Stimulated activated CD4-positive, alpha-beta T cell treated with anti-CD3 and anti-CD28 coated beads, Interleukin-2, amount 100 ng/mL, for 48 hours (primary cell): ENCODE data around the gene SMC2.
A peak's percentile ranks its signal among the peaks of the same experiment; 100 is the strongest.

Source experiments
- DNase-seq, 2 donors: peaks; one replicate each; pipeline ENCODE4 v3.0.0-alpha.2; 2020

SMC2 gene

DNA sequence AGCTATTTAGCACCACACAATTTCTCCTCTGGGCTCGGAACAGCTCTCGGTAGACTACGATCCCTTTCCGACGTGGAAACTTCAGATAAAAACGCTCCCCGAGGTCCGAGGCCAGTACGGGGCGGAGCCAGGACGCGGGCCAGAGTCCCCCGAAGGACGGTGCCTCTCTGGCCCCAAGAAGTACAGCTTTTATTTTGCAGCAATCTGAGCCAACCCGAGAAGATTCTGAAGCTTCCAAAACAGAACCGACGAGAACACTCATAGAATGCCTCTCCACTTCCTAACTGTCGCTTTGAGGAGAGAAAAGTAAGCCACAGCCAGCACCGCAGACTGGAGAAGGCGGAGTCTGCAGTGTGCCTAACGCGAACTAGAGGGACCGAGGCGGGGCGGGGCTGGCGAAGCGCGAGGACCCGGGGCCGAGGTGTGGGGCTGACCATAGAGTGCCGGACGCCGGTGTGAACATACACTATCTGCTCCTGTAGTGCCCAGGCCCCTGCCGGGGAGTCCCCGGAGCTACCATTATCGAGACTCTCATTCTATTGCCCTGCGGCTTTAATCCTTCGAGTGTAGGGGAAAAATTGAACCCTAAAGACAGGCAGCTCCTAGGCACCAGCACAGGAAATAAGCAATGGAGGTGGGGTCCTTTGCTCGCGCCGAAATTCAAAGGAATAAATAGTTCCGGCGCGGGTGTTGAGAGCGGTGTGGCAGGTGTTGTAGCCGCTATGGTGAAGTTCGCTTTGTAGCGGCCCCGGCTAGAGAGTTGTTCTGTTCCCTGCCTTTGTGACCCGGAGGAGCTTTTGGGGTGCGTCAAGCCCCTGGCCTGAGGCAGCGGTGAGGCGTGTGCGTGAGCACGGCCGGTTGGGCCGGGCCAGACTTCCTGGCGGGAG lies at the start of gene SMC2:
SMC2 (plus strand) TSS at position 663 of the 887 bp plus-strand sequence. CDS start 1,076 bp downstream, outside the sequence.
- peak; percentile 85 to 90 for DNase-seq

DNA sequence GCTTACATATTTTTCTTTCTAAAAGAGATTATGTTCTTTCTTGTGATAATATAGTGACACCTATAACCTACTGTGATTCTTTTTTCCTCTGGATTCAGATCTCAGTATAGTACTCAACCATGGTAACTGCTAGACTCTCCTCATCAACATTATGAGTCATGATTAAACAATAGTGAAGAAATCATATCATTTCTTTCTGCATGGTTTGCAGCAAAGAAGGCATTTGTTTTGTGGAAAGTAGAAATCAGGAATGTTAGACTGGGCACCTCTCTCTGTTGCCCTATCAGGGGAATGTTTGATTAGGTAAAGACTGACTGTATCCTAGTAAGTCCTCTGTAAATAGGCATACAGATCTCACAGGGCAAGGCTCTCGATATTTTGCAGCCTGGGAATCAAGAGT lies 25.6 kb upstream of the SMC2 start:
- no peak for DNase-seq

DNA sequence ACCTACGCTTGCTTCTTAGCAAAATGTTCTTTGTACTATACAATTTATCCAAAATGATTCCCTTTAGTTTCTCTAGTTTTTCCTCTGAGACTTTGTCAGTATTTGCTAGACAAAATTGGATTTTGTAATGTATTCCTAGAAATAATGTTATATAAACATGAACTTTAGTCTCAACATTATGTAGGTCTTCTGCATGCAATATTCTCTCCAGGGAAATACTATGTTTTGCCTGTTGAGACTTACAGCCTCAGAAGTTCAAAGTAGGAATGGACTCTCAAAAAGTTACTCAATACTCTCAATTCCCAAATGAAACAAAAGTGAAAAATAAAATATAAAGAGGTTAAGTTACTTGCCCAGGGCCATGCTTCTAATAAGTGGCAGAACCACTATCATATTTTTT lies 24.8 kb upstream of the SMC2 start:
- DNase-seq = no peak

DNA sequence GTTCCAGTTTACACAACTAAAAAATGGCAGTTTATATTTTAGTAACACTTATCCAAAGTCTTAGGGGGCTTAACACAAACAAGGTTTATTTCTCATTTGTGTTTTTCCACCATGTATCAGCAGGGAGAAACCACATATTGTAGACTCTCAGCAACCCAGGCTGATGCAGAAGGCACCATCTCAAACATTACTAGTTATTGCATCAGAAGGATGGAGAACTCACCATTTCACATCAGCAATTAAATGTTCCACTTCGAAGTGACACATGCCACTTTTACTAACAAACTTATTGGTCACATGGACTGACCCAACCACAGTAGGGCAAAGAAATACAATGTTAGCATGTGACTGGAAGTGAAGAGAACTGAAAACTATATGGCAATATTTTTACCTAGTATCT lies 22.5 kb upstream of the SMC2 start:
- DNase-seq = no peak

DNA sequence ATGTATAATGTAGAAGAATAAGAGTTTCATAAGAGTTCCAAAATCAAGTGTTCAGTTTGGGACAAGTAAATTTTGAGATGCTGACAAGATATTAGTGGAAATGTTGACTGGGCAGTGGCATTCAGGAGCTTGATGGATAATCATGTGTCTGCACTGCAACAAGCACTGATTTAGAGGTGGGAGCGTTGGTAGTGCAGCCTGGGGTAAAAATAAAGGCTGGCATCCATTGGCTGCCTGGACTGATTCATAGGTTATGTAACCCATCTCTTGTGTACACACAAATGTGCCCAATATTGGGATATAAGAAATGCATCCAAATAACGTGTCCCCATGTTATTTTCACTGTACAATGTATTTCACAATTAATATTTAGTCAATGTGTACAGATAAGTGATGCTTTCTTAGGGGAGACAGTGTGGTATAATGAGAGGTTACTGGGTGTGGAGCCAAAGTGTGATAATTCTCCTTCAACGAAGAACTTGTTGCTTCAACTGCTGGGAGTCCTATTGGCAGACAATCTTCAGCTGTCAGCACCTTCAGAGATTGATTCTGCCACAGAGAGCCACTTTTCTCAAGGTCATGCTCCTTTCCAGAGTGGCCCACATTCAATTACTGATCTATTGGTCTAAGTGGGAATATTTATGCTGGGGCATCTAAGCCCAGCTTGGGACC lies 20.9 kb upstream of the SMC2 start:
- DNase-seq = no peak

DNA sequence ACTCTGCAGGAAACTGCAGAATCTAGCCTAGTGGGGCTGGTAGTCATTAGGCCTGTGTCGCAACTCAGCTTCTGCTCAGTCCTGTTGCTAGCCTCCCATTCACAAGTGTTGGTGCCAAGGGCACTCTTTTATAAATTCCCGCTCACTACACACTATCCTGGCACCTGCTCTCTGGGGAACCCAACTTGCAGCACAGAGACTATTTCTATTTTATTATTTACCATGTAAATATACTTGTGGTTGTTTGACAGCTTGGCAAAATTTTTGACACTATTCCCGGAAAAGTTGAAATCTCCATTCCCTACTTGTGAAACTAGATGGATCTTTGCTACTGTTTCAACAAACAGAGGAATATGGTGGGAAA lies 20.4 kb upstream of the SMC2 start:
- no peak for DNase-seq

DNA sequence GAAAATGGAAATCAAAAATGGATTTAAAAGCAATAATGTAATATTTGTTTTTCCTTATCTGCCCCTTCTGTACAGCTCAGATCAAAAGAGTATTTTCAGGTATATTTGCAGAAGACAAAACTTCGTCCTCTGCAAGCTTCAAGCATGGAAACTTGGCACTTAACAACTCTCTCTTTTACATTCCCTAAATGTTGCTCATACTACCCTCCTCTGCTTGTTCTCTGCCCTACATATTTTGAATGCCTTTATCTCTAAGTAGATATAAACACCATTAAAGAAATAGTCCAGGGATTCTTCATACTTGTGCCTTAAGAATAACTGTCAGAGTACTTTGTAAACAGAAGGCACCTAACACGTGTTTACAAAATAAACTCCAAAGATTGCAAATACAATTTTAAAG lies 19.2 kb upstream of the SMC2 start:
- no peak for DNase-seq

DNA sequence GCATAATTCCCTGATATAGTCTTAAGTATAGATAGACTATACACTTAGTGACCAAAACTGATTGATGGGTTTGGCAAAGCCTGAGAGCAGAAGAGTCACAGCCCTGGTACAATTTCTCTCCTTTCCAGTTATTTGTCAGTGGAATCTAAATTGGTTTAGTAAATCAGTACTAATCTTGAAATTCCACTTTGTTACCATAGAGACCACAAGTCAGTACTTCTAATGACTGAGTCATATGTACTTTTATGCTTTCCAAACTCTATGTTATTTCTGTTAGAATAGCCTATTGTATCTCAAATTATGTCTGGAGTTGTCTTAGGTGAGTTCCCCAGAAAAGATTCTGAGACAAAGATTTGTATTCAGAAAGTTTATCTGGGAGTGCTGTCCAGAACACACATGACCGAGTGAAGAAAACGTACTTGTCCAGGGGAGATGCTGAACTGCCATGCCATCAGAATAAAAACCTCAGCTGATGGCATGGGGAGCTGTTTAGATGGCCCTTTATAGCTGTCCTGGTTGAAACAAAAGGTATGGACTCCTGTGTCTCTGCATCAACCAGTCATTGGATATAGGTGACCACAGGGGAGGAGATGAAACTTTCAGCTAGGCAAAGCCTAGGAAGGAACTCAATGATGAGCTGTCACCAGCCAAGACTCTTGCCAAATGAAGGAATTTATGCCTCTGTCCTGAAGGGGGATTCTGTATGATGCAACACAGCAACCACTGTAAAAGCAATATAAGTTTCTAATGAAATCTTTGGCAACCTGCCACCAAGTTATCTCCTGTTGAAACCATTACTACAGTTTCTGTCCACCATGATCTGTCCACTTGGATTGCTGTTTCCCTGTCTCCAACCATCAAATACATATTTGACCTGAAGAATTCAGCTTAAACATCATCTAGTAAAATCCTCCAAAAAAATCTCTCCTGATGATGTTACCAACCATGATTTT lies 18.0 kb upstream of the SMC2 start:
- DNase-seq = no peak

DNA sequence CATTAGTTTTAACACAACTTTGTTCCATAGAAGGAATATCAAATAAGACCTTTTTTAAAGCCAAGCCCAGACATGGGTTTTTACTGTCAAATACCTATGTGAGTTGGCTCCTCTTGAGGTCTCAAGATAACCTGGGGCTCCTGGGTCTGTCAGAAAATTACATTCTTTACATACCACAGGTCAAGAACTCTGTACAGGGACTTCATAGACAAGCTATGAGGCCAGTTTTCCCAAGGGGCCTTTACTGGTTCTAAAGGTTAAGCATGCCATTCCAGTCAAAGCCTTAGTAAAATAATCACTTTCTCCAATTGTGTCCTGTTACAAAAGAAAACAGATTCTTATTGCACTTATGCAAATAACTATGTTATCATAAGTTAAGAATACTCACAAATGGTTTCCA lies 15.5 kb upstream of the SMC2 start:
- no peak for DNase-seq

DNA sequence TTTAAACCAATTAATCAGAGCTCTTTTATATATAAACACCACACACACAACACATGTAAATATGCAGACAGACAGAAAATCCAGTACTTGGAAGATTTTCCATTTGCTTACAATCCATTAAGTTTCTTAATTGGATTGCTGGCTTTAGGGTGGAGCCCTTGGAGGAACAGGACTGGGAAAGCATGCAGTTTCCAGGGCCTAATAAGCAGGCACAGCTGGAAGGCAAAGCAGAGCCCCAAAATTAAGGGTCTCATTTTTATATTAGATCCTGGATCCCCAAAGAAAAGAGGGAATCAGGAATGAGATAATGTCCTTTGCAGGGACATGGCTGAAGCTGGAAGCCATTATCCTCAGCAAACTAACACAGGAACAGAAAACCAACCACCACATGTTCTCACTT lies 13.1 kb upstream of the SMC2 start:
- no peak for DNase-seq

DNA sequence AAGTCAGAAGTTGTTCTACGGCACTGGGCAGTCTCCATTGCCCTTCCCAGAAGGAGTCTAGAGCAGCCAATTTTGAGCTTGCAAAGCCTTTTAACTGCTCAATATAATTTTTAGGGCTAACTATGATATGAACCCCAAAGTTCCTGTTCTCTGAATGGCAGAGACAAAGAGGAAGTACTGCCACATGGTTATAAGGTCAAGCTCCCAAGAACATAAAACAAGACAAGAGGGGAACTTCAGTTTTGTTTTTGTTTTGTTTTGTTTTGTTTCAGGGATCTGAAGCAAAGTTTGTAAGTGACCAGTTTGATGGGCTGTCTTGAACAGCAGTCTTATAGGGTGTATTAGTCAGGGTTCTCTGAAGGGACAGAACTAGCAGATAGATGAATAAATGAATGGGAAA lies 11.9 kb upstream of the SMC2 start:
- no peak for DNase-seq

DNA sequence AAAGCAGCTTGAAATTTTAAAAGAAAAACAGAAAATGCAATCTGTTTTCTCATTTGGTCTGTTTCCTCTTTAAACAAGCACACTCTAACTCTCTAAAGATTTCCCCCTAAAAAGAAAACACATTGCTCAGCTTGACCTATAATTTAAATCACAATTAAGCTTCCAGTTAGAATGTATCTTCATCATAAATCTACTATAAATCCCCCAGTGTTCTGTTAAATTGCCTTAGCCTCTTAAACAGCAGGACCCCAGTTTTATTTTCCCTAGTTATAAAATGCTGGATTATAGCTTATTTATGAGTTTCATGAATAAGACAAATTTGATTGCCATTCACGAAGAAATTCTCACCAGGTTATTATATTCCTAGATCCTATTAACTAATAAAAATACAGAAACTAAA lies 8.6 kb upstream of the SMC2 start:
- no peak for DNase-seq

DNA sequence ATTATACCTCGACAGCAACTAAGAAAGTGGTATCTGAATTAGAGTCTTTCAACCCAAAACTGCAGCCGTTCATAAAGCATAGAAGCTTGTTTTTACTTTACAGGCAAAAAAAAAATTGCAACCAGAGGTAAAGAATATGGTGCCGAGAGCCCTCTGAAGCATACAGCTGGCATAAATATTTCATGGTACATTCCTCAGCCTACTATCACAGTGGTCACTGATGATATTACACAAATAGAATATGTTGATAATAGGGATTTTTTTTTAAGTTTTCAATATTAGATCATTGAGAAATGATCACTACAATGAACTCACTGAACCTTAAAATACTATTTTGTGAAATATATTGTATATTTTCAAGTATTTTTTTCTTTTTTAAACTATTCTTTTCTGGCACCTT lies 6.2 kb upstream of the SMC2 start:
- DNase-seq = no peak

DNA sequence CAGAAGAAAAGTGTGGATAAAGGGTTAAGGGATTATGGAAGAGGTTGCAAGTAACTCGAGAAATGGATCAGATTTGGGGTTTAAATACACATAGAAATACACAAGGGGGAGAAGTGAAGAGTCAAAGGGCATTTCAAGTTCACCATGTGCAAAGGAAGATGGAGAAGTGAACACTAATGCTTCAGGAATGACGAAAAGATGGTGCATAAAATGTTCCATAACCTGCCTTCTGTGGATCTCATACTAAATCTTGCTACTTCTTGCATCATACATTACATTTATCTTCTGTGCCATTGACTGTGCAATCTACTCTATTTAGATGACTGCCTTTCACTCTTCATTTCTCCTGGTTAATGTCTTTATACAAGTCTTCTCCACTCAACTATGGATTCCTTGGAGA lies 5.7 kb upstream of the SMC2 start:
- no peak for DNase-seq

DNA sequence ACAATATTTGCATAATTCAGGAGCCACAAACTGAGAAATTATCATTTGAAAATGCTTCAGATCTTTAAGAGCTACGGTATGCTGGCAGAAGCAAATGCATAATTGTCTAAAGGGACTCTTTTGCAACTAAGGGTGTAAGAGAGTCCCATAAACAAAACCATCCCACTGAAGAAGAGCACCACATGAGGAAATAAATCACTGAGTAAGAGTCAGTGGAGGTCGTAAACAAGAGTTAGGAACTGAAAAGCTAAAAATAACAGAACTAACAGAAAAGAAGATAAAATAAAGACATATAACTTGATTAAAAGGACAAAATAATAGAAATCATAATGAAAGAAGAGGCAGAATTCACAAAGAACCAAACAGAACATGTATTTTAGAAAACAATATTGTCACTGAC lies 3.5 kb upstream of the SMC2 start:
- no peak for DNase-seq

DNA sequence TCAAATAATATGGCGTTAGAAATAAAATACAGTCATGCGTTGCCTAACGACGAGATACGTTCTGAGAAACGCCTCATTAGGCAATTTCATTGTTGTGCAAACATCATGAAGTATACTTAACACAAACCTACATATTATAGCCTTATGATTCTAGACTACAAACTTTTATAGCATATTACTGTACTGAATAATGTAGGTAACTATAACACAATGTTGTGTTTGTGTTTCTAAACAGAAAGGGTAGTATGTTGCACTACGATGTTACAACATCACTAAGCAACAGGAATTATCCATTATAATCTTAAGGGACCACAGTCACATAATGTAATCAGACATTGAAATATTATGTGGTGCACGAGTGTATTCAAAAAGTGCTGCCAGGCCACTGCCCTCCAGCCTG lies 3.0 kb upstream of the SMC2 start:
- no peak for DNase-seq

DNA sequence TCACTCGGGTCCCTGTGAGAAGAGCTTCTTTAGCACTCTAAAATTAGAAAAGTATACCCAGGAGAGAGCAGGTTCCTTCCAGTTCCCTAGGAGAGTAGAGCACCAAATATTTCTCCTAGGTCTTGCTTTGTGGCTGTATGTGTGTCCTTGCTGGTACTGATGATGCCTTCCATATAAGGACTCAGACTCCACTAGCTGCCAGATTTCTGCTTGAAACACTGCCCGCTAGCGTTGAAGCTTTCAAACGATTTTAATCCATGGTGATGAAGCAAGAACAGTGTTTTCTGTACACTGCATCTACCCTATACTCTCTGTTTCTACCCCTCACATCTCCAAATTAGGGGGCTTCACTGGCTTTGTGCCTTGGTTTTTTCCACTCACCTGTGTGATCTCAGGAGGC lies 2.4 kb upstream of the SMC2 start:
- DNase-seq = peak in 1 of 2 donors; percentile 6

DNA sequence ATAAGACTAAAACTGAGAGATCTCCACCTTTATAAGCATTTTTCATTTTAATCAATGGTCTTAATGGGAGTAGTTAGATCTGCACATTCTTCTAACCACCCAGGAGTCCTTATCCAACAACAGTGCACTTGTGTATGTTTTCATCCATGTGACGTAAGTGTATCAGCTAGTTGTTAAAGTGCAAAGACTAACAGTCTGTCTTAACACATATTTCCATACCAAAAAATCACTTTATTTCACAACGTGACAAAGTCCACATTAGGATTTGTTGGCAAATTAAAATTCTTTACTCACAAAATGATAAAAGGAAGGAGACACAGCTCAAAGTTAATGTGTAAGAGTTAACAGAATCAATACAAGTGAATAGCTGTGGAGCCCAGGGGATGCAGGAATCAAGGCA lies 1.9 kb upstream of the SMC2 start:
- DNase-seq = no peak

DNA sequence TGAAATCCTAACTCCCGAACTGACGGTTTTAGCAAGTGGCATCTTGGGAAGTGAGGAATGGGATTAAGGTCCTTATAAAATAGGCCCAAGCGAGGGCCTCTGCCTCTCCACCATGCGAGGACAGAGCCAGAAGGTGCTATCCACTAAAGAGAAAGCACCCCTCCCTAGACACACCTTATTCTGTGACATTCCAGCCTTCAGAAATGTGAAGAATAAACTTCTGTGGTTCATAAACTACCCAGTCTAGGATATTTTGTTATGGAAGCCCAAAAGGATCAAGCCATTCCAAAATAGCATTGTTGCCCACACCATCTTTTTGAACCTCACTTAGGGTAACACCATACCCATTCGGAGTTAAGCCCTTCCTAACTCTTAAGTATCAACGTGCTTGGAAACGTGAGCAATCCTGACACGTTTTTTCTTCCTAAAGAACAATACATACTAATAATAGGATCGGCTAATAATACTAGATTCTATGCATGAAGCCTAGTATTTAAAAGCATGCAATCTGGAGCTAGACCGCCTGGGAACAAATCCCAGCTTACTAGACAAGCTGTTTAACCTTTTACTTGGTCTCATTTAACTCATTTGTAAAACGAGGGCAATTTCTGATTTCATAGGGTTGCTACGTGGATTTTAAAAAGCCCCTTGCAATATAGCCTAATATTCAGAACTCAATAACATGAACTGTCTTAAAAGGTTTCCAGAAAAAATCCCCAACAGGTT lies 1.1 kb upstream of the SMC2 start:
- DNase-seq = no peak

DNA sequence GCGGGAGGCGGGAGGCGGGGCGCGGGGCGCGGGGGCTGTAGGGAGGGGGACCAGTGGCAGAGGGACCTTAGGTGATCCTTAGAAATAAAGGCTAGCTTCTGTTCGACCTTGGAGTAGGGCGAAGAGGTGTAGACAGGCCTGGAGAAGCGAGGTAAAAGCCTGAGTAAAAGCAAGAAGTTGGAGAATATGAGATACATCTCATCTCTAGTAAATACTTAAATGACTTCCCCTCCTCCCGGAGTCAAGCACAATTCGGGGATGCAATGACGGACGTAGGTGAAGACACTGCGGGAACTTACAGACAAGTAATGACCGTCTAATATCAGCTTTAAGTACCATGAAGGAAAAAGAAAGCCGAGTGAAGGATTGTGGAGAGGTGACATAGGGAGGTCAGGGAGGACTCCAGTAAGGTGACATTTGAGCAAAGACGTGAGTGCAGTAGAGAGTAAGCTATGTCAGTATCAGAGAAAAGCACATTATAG lies 466 bp downstream of the SMC2 start:
- DNase-seq = peak in 1 of 2 donors; percentile 3

DNA sequence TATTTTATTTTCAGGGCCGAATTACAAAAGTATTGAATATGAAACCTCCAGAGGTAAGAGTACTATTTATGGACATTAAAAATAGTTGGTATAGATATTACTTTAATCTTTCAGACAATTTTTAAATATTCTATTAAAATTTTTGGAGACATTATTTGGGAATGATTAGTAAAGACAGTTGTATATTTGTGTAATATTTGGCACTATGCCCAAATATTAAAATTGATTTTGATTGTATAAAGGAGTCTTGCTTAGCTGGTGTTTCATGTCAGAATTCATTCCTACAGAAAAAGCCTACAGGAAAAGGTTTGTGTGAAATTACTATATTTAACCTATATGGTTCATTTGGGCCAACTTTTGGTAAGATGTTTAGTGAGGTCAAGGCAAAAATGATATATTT lies 5.5 kb downstream of the SMC2 start:
- DNase-seq = no peak

DNA sequence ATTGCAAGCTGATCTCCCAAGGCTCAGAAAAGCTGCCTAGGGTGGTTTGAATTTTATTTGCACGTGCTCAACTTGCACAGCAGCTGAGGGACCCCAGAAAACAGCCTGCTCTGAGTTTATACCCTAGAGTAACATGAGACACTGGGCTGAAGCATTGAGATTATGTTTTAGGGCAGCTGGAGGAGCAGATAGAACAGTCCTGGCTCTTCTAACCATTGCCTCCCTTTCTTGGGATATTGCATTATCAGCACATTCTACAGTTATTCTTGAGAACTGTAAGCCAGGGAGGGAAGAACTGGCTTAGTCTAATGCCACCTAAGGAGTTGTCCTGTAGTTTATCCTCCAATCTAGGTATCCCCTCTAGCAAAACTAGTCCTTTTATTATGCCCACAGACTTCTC lies 10.3 kb downstream of the SMC2 start:
- DNase-seq = no peak

DNA sequence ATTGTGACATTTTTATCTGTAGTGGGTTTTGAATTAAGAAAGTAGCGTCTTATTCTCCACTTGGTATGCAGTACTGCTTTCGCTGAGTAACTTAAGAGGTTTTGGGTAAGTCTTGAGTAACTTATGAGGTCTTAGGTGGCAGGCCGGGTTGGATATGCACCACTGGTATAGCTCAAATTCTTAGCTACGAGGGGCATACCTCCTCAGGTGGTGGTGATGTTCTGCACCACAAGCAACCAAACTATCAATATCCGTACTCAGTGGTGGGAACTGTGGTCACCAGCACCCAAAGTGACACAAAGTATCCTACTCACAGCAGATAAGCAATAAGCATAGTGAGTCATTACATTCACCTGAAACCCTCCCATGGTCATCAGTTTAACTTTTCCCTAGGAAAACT lies 13.7 kb downstream of the SMC2 start:
- no peak for DNase-seq
